ENCODE results near the gene ATP9B.

GRCh38 chr18:79151191-79151590, 82.0 kb downstream of the ATP9B start:
- no peak for TF ChIP-seq YY1 (IDR thresholded peaks at IDR 0.05; ENCODE audit: insufficient read depth, insufficient read length)
- no peak for TF ChIP-seq ZNF274 (IDR thresholded peaks at IDR 0.05; ENCODE audit: low read depth, low read length)
- no peak for TF ChIP-seq SUZ12 (IDR thresholded peaks at IDR 0.05; ENCODE audit: extremely low read depth, insufficient read depth, insufficient read length)
